Neutrophil (primary cell): Measurements from ENCODE around the gene ESPN.

Experiments
- H3K27ac ChIP-seq: fragments of 200-600 bp; sonication (generic); 2 replicates; pipeline ENCODE4 v1.5.1; 2016; ENCODE audit warnings: mild to moderate bottlenecking, moderate library complexity
- H3K27me3 ChIP-seq: fragments of 200-600 bp; sonication (generic); 2 replicates; pipeline ENCODE4 v1.6.0; 2016; ENCODE audit warnings: mild to moderate bottlenecking
- H3K36me3 ChIP-seq: fragments of 200-600 bp; sonication (generic); 2 replicates; pipeline ENCODE4 v1.5.1; 2017
- H3K4me1 ChIP-seq, 2 experiments: fragments of 200-600 bp in 1 of 2; sonication (generic) in 1 of 2; 1 replicate in 1 of 2; 2 replicates in 1 of 2; pipeline versions ENCODE4 v1.5.1 to v1.6.1; 2013 to 2016; ENCODE audit warnings: low read depth in 1 of 2, low read length in 1 of 2, mild to moderate bottlenecking in 1 of 2, moderate library complexity in 1 of 2; ENCODE audit not compliant: control insufficient read depth in 1 of 2, insufficient read depth in 1 of 2
- H3K4me3 ChIP-seq, 2 experiments: fragments of 200-600 bp in 1 of 2; sonication (generic) in 1 of 2; 1 replicate in 1 of 2; 2 replicates in 1 of 2; pipeline ENCODE4 v1.5.1; 2013 to 2016; ENCODE audit warnings: low read depth in 1 of 2, low read length in 1 of 2, mild to moderate bottlenecking in 1 of 2, moderate library complexity in 1 of 2
- H3K9me3 ChIP-seq: fragments of 200-600 bp; sonication (generic); 2 replicates; pipeline ENCODE4 v1.5.1; 2016
- TF ChIP-seq, protein P1 (sequence below): fragments of 200-600 bp; sonication (generic); IDR thresholded peaks from 2 replicates; pipeline ENCODE4 v1.5.1; 2016; ENCODE audit warnings: antibody characterized with exemption

Gene ESPN

DNA sequence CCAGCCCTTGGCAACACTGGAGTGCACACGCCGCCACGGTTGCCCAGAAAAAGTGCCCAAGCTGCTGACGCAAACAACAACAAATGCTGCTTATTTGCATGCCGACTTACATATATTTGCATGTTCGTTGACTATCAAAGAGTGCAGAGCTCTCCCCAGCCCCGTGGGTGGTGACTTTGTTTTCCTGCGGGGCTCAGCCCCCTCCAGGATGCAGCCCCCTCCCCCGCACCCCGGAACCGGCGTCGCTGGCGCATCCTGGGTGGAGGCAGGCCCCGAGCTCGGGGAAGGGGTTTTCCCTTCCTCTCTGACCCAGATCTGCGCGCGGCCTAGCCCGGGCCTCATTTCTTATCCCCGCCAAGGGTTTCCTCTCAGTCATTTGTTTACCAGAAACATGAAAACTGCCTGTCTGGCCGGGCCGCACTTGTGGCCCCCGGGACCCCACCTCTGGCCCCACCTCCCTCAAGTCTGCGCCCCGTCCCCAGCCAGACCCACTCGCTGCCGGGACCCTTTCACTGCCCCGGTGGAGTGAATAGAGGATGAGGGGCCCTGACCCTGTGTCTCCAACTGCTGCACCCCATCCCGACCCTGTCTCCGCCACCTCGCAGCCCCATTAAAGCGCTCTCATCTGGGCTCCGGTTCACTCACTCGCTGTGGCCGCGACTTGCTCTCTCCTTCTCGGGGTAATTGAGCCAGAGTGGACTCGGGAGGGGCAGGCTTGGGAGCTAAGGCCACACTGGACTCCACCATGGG, 35.9 kb downstream of the ESPN start:
- no peaks in the 10 kb centered on the region for H3K4me1 ChIP-seq
- peaks cover 96% of the 10 kb centered on the region for H3K27me3 ChIP-seq
- no peaks in the 10 kb centered on the region for H3K9me3 ChIP-seq
- no peak overlapping the region for H3K27ac ChIP-seq
- no peak overlapping the region for H3K4me3 ChIP-seq
- H3K36me3 ChIP-seq = no peaks in the 10 kb centered on the region
- TF ChIP-seq, protein P1, sequence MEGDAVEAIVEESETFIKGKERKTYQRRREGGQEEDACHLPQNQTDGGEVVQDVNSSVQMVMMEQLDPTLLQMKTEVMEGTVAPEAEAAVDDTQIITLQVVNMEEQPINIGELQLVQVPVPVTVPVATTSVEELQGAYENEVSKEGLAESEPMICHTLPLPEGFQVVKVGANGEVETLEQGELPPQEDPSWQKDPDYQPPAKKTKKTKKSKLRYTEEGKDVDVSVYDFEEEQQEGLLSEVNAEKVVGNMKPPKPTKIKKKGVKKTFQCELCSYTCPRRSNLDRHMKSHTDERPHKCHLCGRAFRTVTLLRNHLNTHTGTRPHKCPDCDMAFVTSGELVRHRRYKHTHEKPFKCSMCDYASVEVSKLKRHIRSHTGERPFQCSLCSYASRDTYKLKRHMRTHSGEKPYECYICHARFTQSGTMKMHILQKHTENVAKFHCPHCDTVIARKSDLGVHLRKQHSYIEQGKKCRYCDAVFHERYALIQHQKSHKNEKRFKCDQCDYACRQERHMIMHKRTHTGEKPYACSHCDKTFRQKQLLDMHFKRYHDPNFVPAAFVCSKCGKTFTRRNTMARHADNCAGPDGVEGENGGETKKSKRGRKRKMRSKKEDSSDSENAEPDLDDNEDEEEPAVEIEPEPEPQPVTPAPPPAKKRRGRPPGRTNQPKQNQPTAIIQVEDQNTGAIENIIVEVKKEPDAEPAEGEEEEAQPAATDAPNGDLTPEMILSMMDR = no peak

DNA sequence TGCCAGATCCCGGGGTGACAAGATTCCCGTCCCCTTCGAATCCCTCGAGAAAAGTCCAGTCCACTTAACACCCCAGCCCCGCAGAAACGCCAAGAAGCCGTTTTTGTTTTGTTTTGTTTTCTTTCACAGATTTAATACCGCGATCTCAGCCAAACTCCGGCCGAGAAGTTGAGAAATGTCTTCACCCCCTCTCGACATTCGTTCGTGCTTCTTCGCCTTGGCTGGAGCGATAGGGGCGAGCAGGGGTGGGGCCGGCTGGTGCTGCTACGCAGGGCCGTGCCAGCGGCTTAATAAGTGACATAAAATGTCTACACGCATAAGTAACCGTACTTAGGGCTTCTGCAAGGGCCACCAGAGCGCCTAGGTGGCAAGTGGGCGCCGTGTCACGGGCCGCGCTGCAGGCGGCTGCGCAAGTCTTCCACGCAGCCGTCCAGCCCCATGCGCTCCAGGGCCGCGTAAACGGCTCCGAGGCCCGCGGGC, 36.5 kb downstream of the ESPN start:
- Histone ChIP-seq H3K4me3 (no peak overlapping the region), H3K4me1 (no peaks in the 10 kb centered on the region), H3K9me3 (no peaks in the 10 kb centered on the region), H3K36me3 (no peaks in the 10 kb centered on the region), H3K27me3 (peaks cover 96% of the 10 kb centered on the region), H3K27ac (no peak overlapping the region)
- TF ChIP-seq, protein P1 = no peak

DNA sequence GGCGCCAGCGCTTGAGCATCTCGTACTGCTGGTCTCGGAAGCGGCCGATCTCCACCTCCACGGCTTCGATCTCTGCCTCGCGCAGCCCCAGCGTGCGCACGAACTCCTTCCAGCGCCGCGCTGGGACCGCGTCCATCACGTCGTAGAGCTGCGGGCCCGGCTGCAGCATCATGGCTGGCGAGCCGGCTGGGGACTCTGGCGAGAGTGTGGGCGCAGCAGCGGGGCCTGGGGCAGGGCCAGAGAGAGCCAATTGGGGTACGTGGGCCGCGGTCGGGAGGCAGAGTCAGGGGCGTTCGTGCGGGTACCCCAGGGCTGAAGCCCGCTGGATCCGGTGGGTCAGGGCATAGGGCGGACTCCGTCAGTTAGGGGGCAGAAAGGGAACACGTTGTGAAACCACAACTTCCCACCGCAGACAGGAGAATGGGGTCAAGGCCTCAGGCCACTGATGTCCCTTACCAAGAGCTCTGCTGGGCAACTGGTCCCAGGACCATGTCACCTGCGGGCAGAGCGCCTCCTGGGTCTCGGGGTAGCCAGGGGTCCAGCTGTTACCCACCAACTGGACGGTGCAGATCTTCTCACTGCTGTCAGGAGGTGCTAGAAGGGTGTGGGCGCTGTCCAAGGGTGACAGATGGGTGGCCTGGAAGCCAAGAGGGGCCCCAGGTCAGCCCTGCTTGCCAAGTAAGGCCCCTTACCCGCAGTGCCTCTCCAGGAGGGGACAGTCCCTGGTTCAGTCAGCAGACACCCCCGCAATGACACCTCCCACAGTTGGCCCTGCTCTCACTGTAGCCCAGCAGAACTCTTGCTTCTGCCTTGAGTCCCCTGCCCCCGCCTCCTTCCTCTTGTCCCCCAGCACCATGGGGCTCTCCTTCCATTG, 37.2 kb downstream of the ESPN start:
- H3K27ac ChIP-seq = no peak overlapping the region

DNA sequence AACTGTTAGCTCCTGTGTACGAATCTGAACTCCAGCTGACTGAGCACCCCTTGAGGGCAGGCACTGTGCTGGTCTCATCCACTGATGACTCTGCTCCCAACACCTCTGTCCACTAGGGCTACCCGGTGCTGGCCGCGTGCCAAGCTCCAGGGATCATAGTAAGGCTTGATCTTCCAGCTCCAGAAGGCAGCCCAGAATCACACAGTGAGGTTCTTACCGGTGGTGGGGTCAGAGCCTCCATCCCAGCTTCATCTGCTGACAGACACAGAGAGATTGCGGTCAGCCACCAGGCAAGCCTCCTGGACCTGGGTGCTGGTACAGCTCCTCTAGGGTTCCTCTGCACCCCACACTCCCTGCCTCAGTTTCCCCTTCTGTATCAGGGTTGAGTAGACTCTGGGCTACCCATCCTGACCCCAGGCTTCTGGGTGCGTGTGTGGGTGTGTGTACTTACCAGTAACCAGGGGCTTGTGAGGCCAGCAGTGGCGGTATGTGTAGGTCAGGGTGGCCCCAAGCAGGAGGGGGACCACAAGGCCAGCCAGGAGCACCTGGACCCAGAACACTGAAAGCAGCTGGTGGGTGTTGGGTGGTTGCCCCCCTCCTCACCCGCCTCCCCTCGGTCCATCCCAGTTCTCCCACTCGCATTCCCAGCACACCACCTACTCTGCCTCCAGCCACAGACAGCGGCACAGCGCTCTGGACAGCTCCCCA, 38.0 kb downstream of the ESPN start:
- H3K27ac ChIP-seq = no peak overlapping the region
- H3K4me3 ChIP-seq = no peak overlapping the region
- H3K4me1 ChIP-seq = no peaks in the 10 kb centered on the region
- peaks cover 96% of the 10 kb centered on the region for H3K27me3 ChIP-seq
- TF ChIP-seq, protein P1 = no peak
- no peaks in the 10 kb centered on the region for H3K9me3 ChIP-seq
- H3K36me3 ChIP-seq = no peaks in the 10 kb centered on the region

More for the DNA sequence above, 37.2 kb downstream of the ESPN start:
- Histone ChIP-seq H3K27me3 (peaks cover 96% of the 10 kb centered on the region), H3K36me3 (no peaks in the 10 kb centered on the region), H3K4me1 (no peaks in the 10 kb centered on the region), H3K9me3 (no peaks in the 10 kb centered on the region), H3K4me3 (no peak overlapping the region)
- TF ChIP-seq, protein P1 = no peak

DNA sequence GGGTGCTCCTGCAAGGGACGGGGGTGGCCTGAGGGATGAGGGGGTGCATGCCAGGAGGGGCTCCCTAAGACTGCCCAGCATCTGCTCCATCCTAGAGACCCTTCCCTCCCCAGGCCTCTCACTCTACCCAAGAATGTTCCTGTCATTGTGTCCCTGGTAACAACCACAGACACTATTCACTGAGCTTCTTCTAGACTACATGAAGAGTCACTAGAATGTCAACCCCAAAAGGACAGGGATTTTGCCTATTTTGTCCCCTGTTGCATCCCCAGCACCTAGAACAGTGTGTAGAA, 38.5 kb downstream of the ESPN start:
- TF ChIP-seq, protein P1 = no peak
- no peaks in the 10 kb centered on the region for H3K4me1 ChIP-seq
- H3K36me3 ChIP-seq = no peaks in the 10 kb centered on the region
- no peaks in the 10 kb centered on the region for H3K9me3 ChIP-seq
- H3K4me3 ChIP-seq = no peak overlapping the region
- H3K27ac ChIP-seq = no peak overlapping the region
- peaks cover 92% of the 10 kb centered on the region for H3K27me3 ChIP-seq
